ENCODE measurements around the gene NPIPA5. TPM values are rescaled to one million over a fixed set of nuclear protein-coding genes. Genes with fewer than 3 reads are reported as not detected.
"Not testable (repeated sequence)": the region's sequence is repeated elsewhere in the genome, so short reads cannot be mapped to it uniquely, and the experiment has no call there.

The NPIPA5 gene
- total and polyA plus RNA-seq, 2 of the 13 experiments (the other 11 are each of a cell fraction or from before 2014, with no cell fraction given): 9.7 to 21.5 TPM

DNA sequence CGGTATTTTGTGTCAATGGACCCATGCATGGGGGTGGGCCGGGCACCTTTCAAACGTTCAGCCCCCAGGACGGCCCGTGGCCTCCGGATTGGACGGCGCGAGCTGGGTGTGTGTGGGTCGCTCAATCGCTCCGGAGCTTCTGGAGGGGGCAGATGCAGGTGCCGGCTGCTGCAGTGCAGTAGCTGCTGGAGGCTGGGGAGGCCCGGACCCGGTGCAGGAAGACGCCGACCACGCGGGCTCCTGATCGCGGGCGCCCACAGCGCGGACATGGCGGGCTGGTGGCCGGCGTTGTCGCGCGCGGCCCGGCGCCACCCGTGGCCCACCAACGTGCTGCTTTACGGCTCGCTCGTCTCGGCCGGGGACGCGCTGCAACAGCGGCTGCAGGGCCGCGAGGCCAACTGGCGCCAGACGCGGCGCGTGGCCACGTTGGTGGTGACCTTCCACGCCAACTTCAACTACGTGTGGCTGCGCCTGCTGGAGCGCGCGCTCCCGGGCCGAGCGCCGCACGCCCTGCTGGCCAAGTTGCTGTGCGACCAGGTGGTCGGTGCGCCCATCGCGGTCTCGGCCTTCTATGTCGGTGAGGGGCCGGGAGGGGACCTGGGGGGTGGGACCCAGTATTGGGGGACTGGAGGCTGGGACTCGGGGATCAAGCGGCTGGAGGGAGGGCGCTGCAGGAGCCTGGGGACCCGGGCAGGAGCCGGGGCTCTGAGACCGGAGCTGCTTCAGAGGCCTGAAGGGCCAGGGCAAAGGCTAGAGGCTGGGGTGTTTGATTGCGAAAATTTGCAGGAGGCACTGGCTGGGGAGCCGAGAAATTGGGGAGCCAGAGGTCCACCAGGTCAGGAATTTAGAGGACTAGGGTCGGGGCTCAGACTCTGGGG lies 17.8 kb upstream of the NPIPA5 start, which contains the start of gene MPV17L (continued):
- peak; percentile 89 for TF ChIP-seq MXD4 (CRISPR knock-in tag; IDR thresholded peaks at IDR 0.05)
- TF ChIP-seq KLF16 (CRISPR knock-in tag; IDR thresholded peaks at IDR 0.05): 0 out of 4 replicates have a peak, but pooled peaks of 1 of the 2 experiments have one; percentile 52
- peak; percentile 14 for TF ChIP-seq ZNF781 (CRISPR knock-in tag; IDR thresholded peaks at IDR 0.05; ENCODE audit: borderline replicate concordance, not compliant biosample characterization)
- peak; percentile 58; the same call in 1 of the 2 replicates for TF ChIP-seq ZNF549 (CRISPR knock-in tag; IDR thresholded peaks at IDR 0.05)
- 0 out of 2 replicates have a peak, but pooled peaks have one; percentile 65 for TF ChIP-seq ZNF275 (CRISPR knock-in tag; IDR thresholded peaks at IDR 0.05; ENCODE audit: borderline replicate concordance)
- TF ChIP-seq NONO (IDR thresholded peaks at IDR 0.05): not testable (repeated sequence)
- TF ChIP-seq NONO (CRISPR knock-in tag; conservative IDR thresholded peaks at IDR 0.05): peak; percentile 71; the same call in 1 of the 2 replicates
- 0 out of 2 replicates have a peak, but pooled peaks have one; percentile 63 for TF ChIP-seq THYN1 (CRISPR knock-in tag; IDR thresholded peaks at IDR 0.05; ENCODE audit: borderline replicate concordance, low read depth)
- TF ChIP-seq ZNF124 (CRISPR knock-in tag; IDR thresholded peaks at IDR 0.05): peak; percentile 60; the same call in 1 of the 2 replicates
- TF ChIP-seq ZNF557 (CRISPR knock-in tag; IDR thresholded peaks at IDR 0.05): peak; percentile 87; the same call in 1 of the 2 replicates
- peak; percentile 14; the same call in 1 of the 2 replicates for TF ChIP-seq ZNF564 (CRISPR knock-in tag; IDR thresholded peaks at IDR 0.05)
- peak; percentile 59 for TF ChIP-seq AGO2 (optimal IDR thresholded peaks at IDR 0.05; ENCODE audit: low read depth, low read length)
- TF ChIP-seq KLF13 (CRISPR knock-in tag; IDR thresholded peaks at IDR 0.05): 0 out of 2 replicates have a peak, but pooled peaks have one; percentile 85
- TF ChIP-seq HMGXB4 (CRISPR knock-in tag; IDR thresholded peaks at IDR 0.05; ENCODE audit: borderline replicate concordance in 1 of 2, low read depth in 1 of 2): peak; percentile 80 to 96
- TF ChIP-seq SP4 (CRISPR knock-in tag; IDR thresholded peaks at IDR 0.05): peak; percentile 77
- TF ChIP-seq ZNF768 (CRISPR knock-in tag; IDR thresholded peaks at IDR 0.05): peak; percentile 77
- 0 out of 2 replicates have a peak, but pooled peaks have one; percentile 5 for TF ChIP-seq ZNF792 (CRISPR knock-in tag; IDR thresholded peaks at IDR 0.05)
- TF ChIP-seq ZNF101 (CRISPR knock-in tag; IDR thresholded peaks at IDR 0.05; ENCODE audit: borderline replicate concordance, low read depth): peak; percentile 63; the same call in 1 of the 2 replicates
- peak; percentile 97 for TF ChIP-seq ZNF776 (CRISPR knock-in tag; IDR thresholded peaks at IDR 0.05)
- peak; percentile 77; the same call in 1 of the 2 replicates for TF ChIP-seq MTA1 (CRISPR knock-in tag; IDR thresholded peaks at IDR 0.05; ENCODE audit: borderline replicate concordance)
- TF ChIP-seq ZNF605 (CRISPR knock-in tag; IDR thresholded peaks at IDR 0.05): peak; percentile 50; the same call in 1 of the 2 replicates
- TF ChIP-seq ZNF547 (CRISPR knock-in tag; IDR thresholded peaks at IDR 0.05): peak; percentile 98
- peak; percentile 48 for TF ChIP-seq ESRRA (CRISPR knock-in tag; IDR thresholded peaks at IDR 0.05; ENCODE audit: low read depth)
- TF ChIP-seq ASH2L (IDR thresholded peaks at IDR 0.05; ENCODE audit: insufficient read length, low read depth, low read length): peak; percentile 76
- TF ChIP-seq ZNF619 (CRISPR knock-in tag; IDR thresholded peaks at IDR 0.05): peak; percentile 61; the same call in 1 of the 2 replicates
- TF ChIP-seq ZNF232 (CRISPR knock-in tag; IDR thresholded peaks at IDR 0.05; ENCODE audit: borderline replicate concordance): peak; percentile 49; the same call in 1 of the 2 replicates

Measured in HepG2 (cell line).